Transverse colon (tissue), 4 donors: Measurements from ENCODE around the gene MS4A3.

Source experiments
- POLR2AphosphoS5 ChIP-seq, 3 donors: sonication (generic); formaldehyde crosslinking; IDR thresholded peaks; one replicate each; pipeline ENCODE4 v1.6.1; 2016; ENCODE audit warnings: antibody characterized with exemption in 3 of 3
- TF ChIP-seq, protein P1 (sequence below), 5 experiments: fragments of 200-600 bp in 3 of 5; fragments of 450-650 bp in 2 of 5; sonication (generic) in 3 of 5; IDR thresholded peaks; 1 replicate in 2 of 5; 2 replicates in 3 of 5; pipeline ENCODE4 v1.5.1; 2016 to 2017; ENCODE audit warnings: antibody characterized with exemption in 5 of 5, inconsistent platforms in 3 of 5, mild to moderate bottlenecking in 2 of 5, moderate library complexity in 1 of 5

DNA sequence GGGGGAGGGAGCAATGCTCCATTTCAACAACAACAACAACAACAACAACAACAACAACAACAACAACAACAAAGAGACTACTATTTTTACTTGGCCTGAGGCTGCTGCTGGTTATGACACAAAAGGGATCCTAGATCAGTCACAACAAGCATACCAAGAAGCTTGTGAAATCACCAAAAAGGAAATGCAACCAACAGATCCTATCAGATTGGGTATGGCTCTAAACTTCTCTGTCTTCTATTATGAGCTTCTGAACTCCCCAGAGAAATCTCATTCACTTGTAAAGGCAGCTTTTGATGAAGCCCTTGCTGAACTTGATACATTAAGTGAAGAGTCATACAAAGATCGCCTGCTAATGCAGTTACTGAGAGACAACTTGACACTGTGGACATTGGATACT, 21.5 kb downstream of the MS4A3 start:
- TF ChIP-seq POLR2AphosphoS5 (IDR thresholded peaks at IDR 0.05), result no peak
- TF ChIP-seq, protein P1, sequence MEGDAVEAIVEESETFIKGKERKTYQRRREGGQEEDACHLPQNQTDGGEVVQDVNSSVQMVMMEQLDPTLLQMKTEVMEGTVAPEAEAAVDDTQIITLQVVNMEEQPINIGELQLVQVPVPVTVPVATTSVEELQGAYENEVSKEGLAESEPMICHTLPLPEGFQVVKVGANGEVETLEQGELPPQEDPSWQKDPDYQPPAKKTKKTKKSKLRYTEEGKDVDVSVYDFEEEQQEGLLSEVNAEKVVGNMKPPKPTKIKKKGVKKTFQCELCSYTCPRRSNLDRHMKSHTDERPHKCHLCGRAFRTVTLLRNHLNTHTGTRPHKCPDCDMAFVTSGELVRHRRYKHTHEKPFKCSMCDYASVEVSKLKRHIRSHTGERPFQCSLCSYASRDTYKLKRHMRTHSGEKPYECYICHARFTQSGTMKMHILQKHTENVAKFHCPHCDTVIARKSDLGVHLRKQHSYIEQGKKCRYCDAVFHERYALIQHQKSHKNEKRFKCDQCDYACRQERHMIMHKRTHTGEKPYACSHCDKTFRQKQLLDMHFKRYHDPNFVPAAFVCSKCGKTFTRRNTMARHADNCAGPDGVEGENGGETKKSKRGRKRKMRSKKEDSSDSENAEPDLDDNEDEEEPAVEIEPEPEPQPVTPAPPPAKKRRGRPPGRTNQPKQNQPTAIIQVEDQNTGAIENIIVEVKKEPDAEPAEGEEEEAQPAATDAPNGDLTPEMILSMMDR (IDR thresholded peaks at IDR 0.05), result no peak
